Stomach (tissue), 9 donors: Measurements from ENCODE around the gene INPP5A. TPM values are rescaled to one million over a fixed set of nuclear protein-coding genes. Genes with fewer than 3 reads are reported as not detected.

Source experiments
- DNase-seq, 2 donors: peaks; one replicate each; pipeline versions ENCODE4 v3.0.0 to v3.0.0-alpha.2; 2013 to 2019
- H3K27ac ChIP-seq, 5 donors: fragments of 200-600 bp in 4 of 5; sonication (generic) in 4 of 5; one replicate each; pipeline ENCODE4 v1.5.1; 2013 to 2019; ENCODE audit warnings: mild to moderate bottlenecking in 1 of 5, moderate library complexity in 1 of 5
- H3K27me3 ChIP-seq, 3 donors: fragments of 200-600 bp; sonication (generic); one replicate each; pipeline ENCODE4 v1.5.1; 2017 to 2019; ENCODE audit warnings: mixed run types in 1 of 3
- H3K36me3 ChIP-seq, 4 donors: fragments of 200-600 bp; sonication (generic); 1 replicate in 3 of 4; 2 replicates in 1 of 4; pipeline ENCODE4 v1.5.1; 2016 to 2019
- H3K4me1 ChIP-seq, 4 donors: fragments of 200-600 bp; sonication (generic); one replicate each; pipeline ENCODE4 v1.5.1; 2016 to 2019
- H3K4me3 ChIP-seq, 4 donors: fragments of 200-600 bp; sonication (generic) in 3 of 4; one replicate each; pipeline ENCODE4 v1.5.1; 2016 to 2019; ENCODE audit warnings: mild to moderate bottlenecking in 1 of 4
- H3K9me3 ChIP-seq, 4 donors: fragments of 200-600 bp; sonication (generic); one replicate each; pipeline ENCODE4 v1.5.1; 2016 to 2019
- CTCF ChIP-seq, 7 experiments: fragments of 450-650 bp in 4 of 7; fragments of 200-600 bp in 3 of 7; sonication (generic) in 3 of 7; IDR thresholded peaks; one replicate each; pipeline ENCODE4 v1.5.1; 2016 to 2019; ENCODE audit warnings: antibody characterized with exemption in 7 of 7, control low read depth in 2 of 7, mild to moderate bottlenecking in 1 of 7
- EP300 ChIP-seq: sonication (generic); formaldehyde crosslinking; IDR thresholded peaks from one replicate; pipeline ENCODE4 v1.6.1; 2017; ENCODE audit warnings: antibody characterized with exemption
- POLR2A ChIP-seq, 4 donors: fragments of 450-650 bp; IDR thresholded peaks; one replicate each; pipeline ENCODE4 v1.6.1; 2016; ENCODE audit warnings: antibody characterized with exemption in 4 of 4, control low read depth in 2 of 4, mild to moderate bottlenecking in 1 of 4, moderate library complexity in 1 of 4
- POLR2AphosphoS5 ChIP-seq, 3 donors: sonication (generic); formaldehyde crosslinking; IDR thresholded peaks; one replicate each; pipeline ENCODE4 v1.6.1; 2016; ENCODE audit warnings: antibody characterized with exemption in 3 of 3
- WGBS, 5 donors: extraction: QIAGEN DNeasy Blood & Tissue Kit in 3 of 5; methylation state at CpG; one replicate each; pipeline versions ENCODE4 v1.1.5 to v1.1.7; 2013 to 2018; 5-methylcytosine and 5-hydroxymethylcytosine counted together
- intact Hi-C: fragments of 100-400 bp; cut with DNase I; formaldehyde crosslinking; loops from one replicate; pipeline ENCODE4 v1.15.1; 2023; ENCODE audit warnings: low total_unique reads
- polyA plus RNA-seq, 3 donors: library from polyadenylated mRNA; stranded (reverse); fragments of 200-250 nt; gene quantifications; one replicate each; pipeline ENCODE4 v1.2.3, GENCODE V29; 2013
- total RNA-seq, 5 donors: library from RNA; depleted of rRNA; stranded (reverse); fragments of >200 nt; gene quantifications; one replicate each; pipeline versions ENCODE4 v1.1.0 to v1.2.3, GENCODE V29; 2014 to 2016
- donor health status: healthy with polysubstance abuse.
- donor health status: Bipolar disorder and iron deficiency.
- donor health status: healthy.

INPP5A gene
- total and polyA plus RNA-seq, 8 donors = 17.2 to 72.3 (median 31.0) TPM

GRCh38 chr10:132806110-132806509, 268.5 kb downstream of the INPP5A start:
- Histone ChIP-seq H3K36me3 (no peaks in the 10 kb centered on the region), H3K9me3 (peaks cover 0 to 10% (median 5%) of the 10 kb centered on the region in 4 donors), H3K4me1 (no peaks in the 10 kb centered on the region), H3K27me3 (peaks cover 0 to 36% (median 0%) of the 10 kb centered on the region in 3 donors), H3K27ac (no peak overlapping the region), H3K4me3 (no peak overlapping the region)
- peak in 1 of 2 donors; percentile 47 for DNase-seq
- WGBS, 5 donors = 48 to 68% (median 67%) methylated on average over 7 of the region's 7 CpGs
- intact Hi-C loops = no loop called here
- no peak for TF ChIP-seq CTCF (IDR thresholded peaks at IDR 0.05)

- no peaks in the 10 kb centered on the region for H3K4me1 ChIP-seq
- H3K27me3 ChIP-seq = peaks cover 0 to 41% (median 0%) of the 10 kb centered on the region in 3 donors
- H3K36me3 ChIP-seq = no peaks in the 10 kb centered on the region
- 77 to 86% (median 81%) methylated on average over 20 to 25 of the region's 25 CpGs for WGBS, 5 donors
- intact Hi-C loops = no loop called here
- no peak overlapping the region for H3K4me3 ChIP-seq
- peaks cover 0 to 6% (median 3%) of the 10 kb centered on the region in 4 donors for H3K9me3 ChIP-seq
- TF ChIP-seq CTCF (IDR thresholded peaks at IDR 0.05) = no peak
- no peak for TF ChIP-seq POLR2A (IDR thresholded peaks at IDR 0.05)
- TF ChIP-seq POLR2AphosphoS5 (IDR thresholded peaks at IDR 0.05) = no peak
- TF ChIP-seq EP300 = no peak
- H3K27ac ChIP-seq = no peak overlapping the region
- peak in 1 of 2 donors; percentile 20 for DNase-seq
Observed at GRCh38 chr10:132806561-132807003, 269.0 kb downstream of the INPP5A start.

- no peak for TF ChIP-seq EP300
- TF ChIP-seq CTCF (IDR thresholded peaks at IDR 0.05) = no peak
- no peak for TF ChIP-seq POLR2A (IDR thresholded peaks at IDR 0.05)
- no peak for TF ChIP-seq POLR2AphosphoS5 (IDR thresholded peaks at IDR 0.05)
- H3K36me3 ChIP-seq = no peaks in the 10 kb centered on the region
- DNase-seq = no peak
- intact Hi-C loops = no loop called here
- no peak overlapping the region for H3K27ac ChIP-seq
- no peaks in the 10 kb centered on the region for H3K4me1 ChIP-seq
- 86 to 93% (median 91%) methylated on average over 10 to 27 of the region's 27 CpGs for WGBS, 5 donors
- peaks cover 0 to 52% (median 0%) of the 10 kb centered on the region in 3 donors for H3K27me3 ChIP-seq
- H3K4me3 ChIP-seq = no peak overlapping the region
- H3K9me3 ChIP-seq = no peaks in the 10 kb centered on the region
Observed at GRCh38 chr10:132807621-132808049, 270.0 kb downstream of the INPP5A start.

- TF ChIP-seq POLR2A (IDR thresholded peaks at IDR 0.05) = no peak
- TF ChIP-seq POLR2AphosphoS5 (IDR thresholded peaks at IDR 0.05) = no peak
- TF ChIP-seq EP300 = no peak
- Histone ChIP-seq H3K27ac (no peak overlapping the region), H3K4me1 (no peaks in the 10 kb centered on the region), H3K27me3 (peaks cover 0 to 60% (median 0%) of the 10 kb centered on the region in 3 donors), H3K4me3 (no peak overlapping the region), H3K9me3 (no peaks in the 10 kb centered on the region), H3K36me3 (no peaks in the 10 kb centered on the region)
- intact Hi-C loops = no loop called here
- peak in 1 of 2 donors; percentile 64 for DNase-seq
- WGBS, 5 donors = 53 to 65% (median 62%) methylated on average over 19 to 42 of the region's 42 CpGs
Observed at GRCh38 chr10:132808383-132809231, 271.0 kb downstream of the INPP5A start.
